Adipocyte (in vitro differentiated cells): Measurements from ENCODE around the gene C2CD3.
"Not testable (repeated sequence)": the region's sequence is repeated elsewhere in the genome, so short reads cannot be mapped to it uniquely, and the experiment has no call there.

Experiments
- DNase-seq: peaks from one replicate; pipeline ENCODE4 v3.0.0-alpha.2; 2015; ENCODE audit warnings: low read depth
- H3K27me3 ChIP-seq: replicated peaks from 2 replicates; pipeline ENCODE4 v1.7.0; 2013; ENCODE audit warnings: mild to moderate bottlenecking, low read length, moderate library complexity; ENCODE audit not compliant: control insufficient read depth, insufficient read depth
- H3K36me3 ChIP-seq: 2 replicates; pipeline ENCODE4 v1.7.0; 2013; ENCODE audit warnings: low read length, mild to moderate bottlenecking, moderate library complexity; ENCODE audit not compliant: control insufficient read depth, insufficient read depth, severe bottlenecking
- H3K4me1 ChIP-seq: 2 replicates; pipeline ENCODE4 v1.7.0; 2013; ENCODE audit warnings: mild to moderate bottlenecking, low read length, moderate library complexity; ENCODE audit not compliant: control insufficient read depth, insufficient read depth
- H3K4me3 ChIP-seq: 2 replicates; pipeline ENCODE4 v1.7.0; 2013; ENCODE audit warnings: mild to moderate bottlenecking, low read length, moderate library complexity
- H3K9ac ChIP-seq: 2 replicates; pipeline ENCODE4 v1.7.0; 2013; ENCODE audit warnings: mild to moderate bottlenecking, low read length, moderate library complexity
- H3K9me3 ChIP-seq: 2 replicates; pipeline ENCODE4 v1.7.0; 2013; ENCODE audit warnings: mild to moderate bottlenecking, low read length, moderate library complexity; ENCODE audit not compliant: control insufficient read depth

Gene C2CD3

DNA sequence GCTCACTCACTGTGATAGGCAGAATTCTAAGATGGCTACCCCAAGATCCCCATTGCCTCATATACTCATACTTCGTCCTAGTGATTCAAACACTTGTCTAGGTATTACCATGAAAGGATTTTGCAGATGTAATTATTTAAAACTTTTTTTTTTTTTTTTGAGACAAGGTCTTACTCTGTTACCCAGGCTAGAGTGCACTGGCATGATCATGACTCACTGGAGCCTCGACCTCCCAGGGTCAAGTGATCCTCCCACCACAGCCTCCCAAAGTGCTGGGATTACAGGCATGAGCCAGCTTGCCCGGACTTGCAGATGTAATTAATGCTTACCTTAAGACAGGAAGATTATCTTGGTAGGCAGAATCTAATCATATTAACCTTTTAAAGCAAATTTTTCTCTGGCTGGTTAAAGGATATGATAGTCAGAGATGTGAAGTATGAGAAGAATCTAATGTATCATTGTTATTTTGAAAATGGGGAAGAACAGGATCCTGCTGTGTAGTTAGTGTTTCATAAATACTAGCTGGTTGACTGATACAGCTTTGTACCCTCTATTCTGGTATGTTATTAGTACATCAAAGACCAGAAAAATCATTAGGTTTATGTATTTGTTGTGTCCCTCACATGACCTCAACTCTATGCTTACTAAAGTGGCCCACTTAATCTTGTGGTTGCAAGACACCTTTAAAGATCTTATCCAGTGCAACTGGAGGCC, 35.5 kb downstream of the C2CD3 start:
- Histone ChIP-seq H3K9ac (no peak overlapping the region), H3K36me3 (peaks cover 13% of the 10 kb centered on the region), H3K9me3 (no peaks in the 10 kb centered on the region), H3K4me3 (no peak overlapping the region), H3K4me1 (peaks cover 24% of the 10 kb centered on the region), H3K27me3 (no peaks in the 10 kb centered on the region)
- DNase-seq: no peak

DNA sequence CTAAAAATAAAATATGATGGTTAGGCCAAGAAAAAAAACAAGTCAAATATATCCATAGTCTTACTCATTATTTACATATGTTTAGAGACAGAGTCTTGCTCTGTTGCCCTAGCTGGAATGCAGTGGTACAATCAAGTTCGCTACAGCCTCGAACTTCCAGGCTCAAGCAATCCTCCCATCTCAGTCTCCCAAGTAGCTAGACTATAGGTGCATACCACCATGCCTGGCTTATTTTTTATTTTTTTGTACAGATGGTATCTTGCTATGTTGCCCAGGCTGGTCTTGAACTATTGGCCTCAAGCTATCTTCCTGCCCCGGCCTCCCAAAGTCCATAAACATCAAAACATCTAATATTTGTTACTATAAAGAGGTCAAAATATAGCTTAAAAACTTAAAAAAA, 36.1 kb downstream of the C2CD3 start:
- H3K4me3 ChIP-seq: no peak overlapping the region
- no peaks in the 10 kb centered on the region for H3K9me3 ChIP-seq
- DNase-seq: no peak
- no peaks in the 10 kb centered on the region for H3K27me3 ChIP-seq
- H3K4me1 ChIP-seq: peaks cover 24% of the 10 kb centered on the region
- H3K36me3 ChIP-seq: peaks cover 13% of the 10 kb centered on the region
- no peak overlapping the region for H3K9ac ChIP-seq

DNA sequence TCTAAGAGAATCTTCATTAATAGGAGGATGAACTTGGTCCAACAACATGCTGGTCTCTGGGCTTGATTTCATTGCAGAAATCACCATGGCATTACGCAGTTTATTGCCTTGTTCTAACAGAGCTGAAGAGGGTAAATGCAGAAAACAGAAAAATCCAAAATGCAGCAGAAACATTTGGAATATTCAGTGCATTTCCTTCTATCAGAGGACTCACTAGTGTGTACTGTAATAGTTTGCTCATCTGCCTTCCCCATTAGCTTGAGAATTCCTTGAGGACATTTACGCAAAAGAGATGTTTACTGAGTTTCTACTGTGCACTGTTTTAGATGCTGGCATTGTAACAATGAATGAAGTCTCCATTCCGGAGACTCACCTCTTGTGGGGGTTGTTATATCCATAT, 37.4 kb downstream of the C2CD3 start:
- peaks cover 14% of the 10 kb centered on the region for H3K4me1 ChIP-seq
- no peak for DNase-seq
- peaks cover 13% of the 10 kb centered on the region for H3K36me3 ChIP-seq
- no peak overlapping the region for H3K4me3 ChIP-seq
- no peaks in the 10 kb centered on the region for H3K27me3 ChIP-seq
- H3K9me3 ChIP-seq: no peaks in the 10 kb centered on the region
- H3K9ac ChIP-seq: no peak overlapping the region

DNA sequence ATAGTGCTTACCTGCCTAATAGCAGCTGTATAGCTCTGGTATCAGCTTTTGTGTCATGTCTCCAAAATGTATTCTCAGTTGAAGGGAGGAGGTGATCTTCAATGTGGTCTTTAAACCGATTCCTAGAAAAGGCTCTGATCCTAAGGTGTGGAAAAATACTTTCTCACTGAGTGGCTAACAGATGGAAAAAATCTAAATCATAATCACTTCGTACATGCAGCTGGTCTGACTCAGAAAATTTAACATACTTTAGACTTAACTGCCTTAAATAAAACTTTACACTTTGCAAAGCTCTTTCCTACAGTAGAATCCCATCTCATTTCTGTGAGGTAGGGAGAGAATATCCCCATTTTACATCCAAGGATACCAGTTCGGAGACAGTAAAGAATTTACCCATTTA, 38.0 kb downstream of the C2CD3 start:
- Histone ChIP-seq H3K27me3 (no peaks in the 10 kb centered on the region), H3K9me3 (no peaks in the 10 kb centered on the region), H3K36me3 (peaks cover 13% of the 10 kb centered on the region), H3K4me3 (no peak overlapping the region), H3K4me1 (peaks cover 8% of the 10 kb centered on the region), H3K9ac (no peak overlapping the region)
- no peak for DNase-seq

DNA sequence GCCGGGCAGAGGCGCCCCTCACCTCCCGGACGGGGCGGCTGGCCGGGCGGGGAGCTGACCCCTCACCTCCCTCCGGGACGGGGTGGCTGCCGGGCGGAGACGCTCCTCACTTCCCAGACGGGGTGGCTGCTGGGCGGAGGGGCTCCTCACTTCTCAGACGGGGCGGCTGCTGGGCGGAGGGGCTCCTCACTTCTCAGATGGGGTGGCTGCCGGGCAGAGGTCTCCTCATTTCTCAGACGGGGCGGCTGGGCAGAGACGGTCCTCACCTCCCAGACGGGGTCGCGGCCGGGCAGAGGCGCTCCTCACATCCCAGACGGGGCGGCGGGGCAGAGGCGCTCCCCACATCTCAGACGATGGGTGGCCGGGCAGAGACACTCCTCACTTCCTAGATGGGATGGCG, 41.7 kb downstream of the C2CD3 start:
- DNase-seq, H3K4me1 ChIP-seq, H3K9ac ChIP-seq, H3K4me3 ChIP-seq, H3K9me3 ChIP-seq, H3K27me3 ChIP-seq: not testable (repeated sequence)
- peaks cover 13% of the 10 kb centered on the region for H3K36me3 ChIP-seq

DNA sequence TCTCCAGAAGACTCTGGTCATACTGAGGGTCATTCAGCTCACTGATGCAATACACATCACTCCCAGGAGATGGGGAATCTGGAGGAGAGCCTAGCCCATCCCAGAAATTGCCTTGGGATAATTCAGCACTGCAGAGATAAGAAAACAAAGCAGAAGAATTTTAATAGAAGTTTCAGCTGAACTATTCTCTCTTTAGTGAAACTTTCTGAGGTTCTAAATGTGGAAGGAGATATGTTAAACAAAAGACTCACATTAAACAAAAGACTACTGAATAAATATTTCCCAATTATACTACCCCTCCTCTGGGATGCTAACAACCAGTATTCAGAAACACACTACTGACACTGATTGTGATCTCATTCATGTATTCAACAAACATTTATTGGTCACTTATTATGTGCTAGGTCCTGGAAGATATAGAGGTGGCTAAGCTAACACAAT, 47.8 kb downstream of the C2CD3 start:
- Histone ChIP-seq H3K9me3 (no peaks in the 10 kb centered on the region), H3K4me1 (peaks cover 13% of the 10 kb centered on the region), H3K4me3 (no peak overlapping the region), H3K27me3 (no peaks in the 10 kb centered on the region), H3K9ac (no peak overlapping the region), H3K36me3 (peaks cover 7% of the 10 kb centered on the region)
- no peak for DNase-seq

DNA sequence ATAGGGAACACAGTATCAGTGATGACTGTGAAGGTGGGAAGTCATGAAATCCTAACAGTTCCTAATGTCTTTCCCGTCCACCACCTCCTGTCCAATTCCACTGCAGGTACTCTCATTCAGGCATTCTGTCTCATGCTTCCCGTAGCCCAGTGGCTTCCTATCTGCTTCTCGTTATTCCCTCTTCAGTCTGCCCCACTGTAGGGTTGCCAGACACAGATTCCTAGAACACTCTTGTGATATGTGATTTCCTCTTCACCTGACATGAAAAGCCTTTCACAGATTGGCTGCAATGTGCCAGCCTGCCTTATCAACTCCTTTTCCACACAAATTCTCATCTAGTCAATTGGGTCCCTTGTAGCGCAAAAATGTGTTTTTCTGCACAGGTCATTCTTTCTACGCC, 49.0 kb downstream of the C2CD3 start:
- Histone ChIP-seq H3K4me3 (no peak overlapping the region), H3K4me1 (peaks cover 13% of the 10 kb centered on the region), H3K9me3 (no peaks in the 10 kb centered on the region), H3K9ac (no peak overlapping the region), H3K36me3 (peaks cover 9% of the 10 kb centered on the region), H3K27me3 (no peaks in the 10 kb centered on the region)
- no peak for DNase-seq

DNA sequence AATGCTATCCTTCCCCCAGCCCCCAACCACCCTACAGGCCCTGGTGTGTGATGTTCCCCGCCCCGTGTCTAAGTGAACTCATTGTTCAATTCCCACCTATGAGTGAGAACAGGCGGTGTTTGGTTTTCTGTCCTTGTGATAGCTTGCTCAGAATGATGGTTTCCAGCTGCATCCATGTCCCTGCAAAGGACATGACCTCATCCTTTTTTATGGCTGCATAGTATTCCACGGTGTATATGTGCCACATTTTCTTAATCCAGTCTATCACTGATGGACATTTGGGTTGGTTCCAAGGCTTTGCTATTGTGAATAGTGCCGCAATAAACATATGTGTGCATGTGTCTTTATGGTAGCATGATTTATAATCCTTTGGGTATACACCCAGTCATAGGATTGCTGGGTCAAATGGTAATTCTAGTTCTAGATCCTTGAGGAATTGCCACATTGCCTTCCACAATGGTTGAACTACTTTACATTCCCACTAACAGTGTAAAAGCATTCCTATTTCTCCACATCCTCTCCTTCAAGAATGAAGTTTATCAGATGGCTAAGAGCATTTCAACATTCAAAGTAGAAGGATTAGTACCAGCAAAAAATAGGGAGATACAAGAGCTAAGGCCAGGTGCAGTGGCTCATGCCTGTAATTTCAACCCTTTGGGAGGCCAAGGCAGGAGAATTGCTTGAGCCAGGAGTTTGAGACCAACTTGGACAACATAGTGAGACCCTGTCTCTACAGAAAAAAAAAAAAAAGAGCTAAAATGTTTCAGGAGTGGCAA, 50.4 kb downstream of the C2CD3 start:
- not testable (repeated sequence) for H3K4me3 ChIP-seq, H3K9me3 ChIP-seq, H3K27me3 ChIP-seq, DNase-seq, H3K9ac ChIP-seq
- H3K36me3 ChIP-seq: peaks cover 12% of the 10 kb centered on the region
- H3K4me1 ChIP-seq: peaks cover 13% of the 10 kb centered on the region

DNA sequence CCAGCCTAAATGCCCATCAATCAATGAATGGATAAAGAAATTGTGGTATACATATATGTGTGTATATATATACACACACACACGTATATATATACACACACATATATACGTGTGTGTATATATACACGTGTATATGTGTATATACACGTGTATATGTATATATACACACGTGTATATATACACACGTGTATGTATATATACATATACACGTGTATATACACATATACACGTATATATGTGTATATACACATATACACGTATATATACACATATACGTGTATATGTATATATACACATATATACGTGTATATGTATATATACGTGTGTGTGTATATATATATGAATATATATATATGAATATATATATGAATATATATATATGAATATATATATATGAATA, 54.1 kb downstream of the C2CD3 start:
- Histone ChIP-seq H3K9ac (no peak overlapping the region), H3K4me1 (peaks cover 5% of the 10 kb centered on the region), H3K4me3 (no peak overlapping the region), H3K36me3 (peaks cover 26% of the 10 kb centered on the region), H3K27me3 (no peaks in the 10 kb centered on the region), H3K9me3 (no peaks in the 10 kb centered on the region)
- no peak for DNase-seq

DNA sequence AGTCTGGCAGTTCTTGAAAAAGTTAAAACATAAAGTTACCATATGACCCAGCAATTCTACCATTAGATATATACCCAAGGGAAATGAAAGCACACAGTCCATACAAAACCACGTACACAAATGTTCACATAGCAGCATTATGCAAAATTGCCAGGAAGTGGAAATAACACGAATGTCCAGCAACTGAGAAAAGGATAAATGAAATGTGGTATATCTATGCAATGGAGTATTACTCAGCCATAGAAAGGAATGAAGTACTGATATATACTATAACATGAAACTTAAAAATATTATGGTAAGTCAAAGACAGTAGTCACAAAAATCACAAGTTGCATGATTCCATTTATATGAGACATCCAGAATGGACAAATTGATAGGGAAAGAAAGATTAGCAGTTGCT, 57.9 kb downstream of the C2CD3 start:
- H3K4me3 ChIP-seq: no peak overlapping the region
- H3K9me3 ChIP-seq: no peaks in the 10 kb centered on the region
- H3K36me3 ChIP-seq: peaks cover 41% of the 10 kb centered on the region
- H3K27me3 ChIP-seq: no peaks in the 10 kb centered on the region
- no peaks in the 10 kb centered on the region for H3K4me1 ChIP-seq
- H3K9ac ChIP-seq: no peak overlapping the region
- DNase-seq: no peak

DNA sequence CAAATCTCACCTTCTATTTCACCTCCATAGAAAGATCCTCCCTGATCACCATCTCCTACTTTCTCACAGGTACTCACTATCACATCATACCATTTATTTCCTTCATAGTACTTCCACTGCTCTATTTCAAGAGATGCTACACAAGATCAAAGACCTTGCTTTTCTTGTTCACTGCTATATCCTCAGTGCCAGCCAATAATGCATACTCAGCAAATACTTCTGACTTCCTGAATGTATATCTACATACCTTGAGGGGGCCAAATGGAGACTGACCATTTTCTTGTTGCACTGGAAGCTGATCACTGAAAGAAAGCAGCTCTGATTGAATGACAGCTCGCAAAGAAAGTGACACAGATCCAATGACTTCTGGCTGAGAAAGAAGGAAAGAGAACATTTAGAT, 64.7 kb downstream of the C2CD3 start:
- no peaks in the 10 kb centered on the region for H3K4me1 ChIP-seq
- H3K36me3 ChIP-seq: peaks cover 66% of the 10 kb centered on the region
- no peak overlapping the region for H3K4me3 ChIP-seq
- no peak overlapping the region for H3K9ac ChIP-seq
- no peaks in the 10 kb centered on the region for H3K27me3 ChIP-seq
- H3K9me3 ChIP-seq: no peaks in the 10 kb centered on the region
- no peak for DNase-seq
